Panc1 (cell line): ENCODE measurements around the gene LCOR. TPM values are rescaled to one million over a fixed set of nuclear protein-coding genes. Genes with fewer than 3 reads are reported as not detected.

Experiments used
- ATAC-seq: fragments of 200-7000 bp; cut with Tn5 transposase; 2 replicates; pipeline ENCODE4 v1.9.1; 2020; ENCODE audit warnings: mild to moderate bottlenecking, moderate library complexity
- BruUV-seq: library from RNA; stranded (reverse); fragments of 400-500 nt; replicated peaks from 2 replicates; lab custom pipeline; 2021; lab: Mats Ljungman, UMichigan
- CTCF ChIA-PET: fragments of 300-600 bp; sonication (Branson Sonifier 250); formaldehyde crosslinking; loops from one replicate; lab custom pipeline; 2022; ENCODE audit warnings: antibody characterized with exemption; lab: Charles Lee
- POLR2A ChIA-PET: fragments of 300-600 bp; sonication (Branson Sonifier 250); formaldehyde crosslinking; loops from one replicate; lab custom pipeline; 2022; ENCODE audit warnings: antibody characterized with exemption; lab: Charles Lee
- DNase-seq: peaks from one replicate; pipeline ENCODE4 v3.0.0-alpha.2; 2010; ENCODE audit warnings: low read depth, low spot score
- H3K27ac ChIP-seq: 2 replicates; pipeline ENCODE4 v1.5.1; 2011; ENCODE audit warnings: mild to moderate bottlenecking, low read length, inconsistent platforms
- H3K27me3 ChIP-seq: fragments of 200-500 bp; sonication (Bioruptor generic); 2 replicates; pipeline ENCODE4 v1.6.0; 2014; ENCODE audit warnings: low read length, inconsistent platforms; ENCODE audit not compliant: control insufficient read depth, insufficient read depth
- H3K36me3 ChIP-seq: fragments of 200-500 bp; sonication (Bioruptor generic); 2 replicates; pipeline ENCODE4 v1.5.1; 2014; ENCODE audit warnings: inconsistent platforms, mild to moderate bottlenecking, low read length, moderate library complexity; ENCODE audit not compliant: control insufficient read depth, insufficient read depth
- H3K4me1 ChIP-seq: 2 replicates; pipeline ENCODE4 v1.5.1; 2011; ENCODE audit warnings: inconsistent platforms, mild to moderate bottlenecking, low read length, moderate library complexity; ENCODE audit not compliant: control insufficient read depth, insufficient read depth
- H3K4me3 ChIP-seq, 2 experiments: 2 replicates each; pipeline ENCODE4 v1.5.1; 2011 to 2012; ENCODE audit warnings: low read depth in 2 of 2, low read length in 2 of 2, mild to moderate bottlenecking in 2 of 2, inconsistent platforms in 1 of 2, moderate library complexity in 1 of 2
- H3K9me3 ChIP-seq: fragments of 200-500 bp; sonication (Bioruptor generic); 2 replicates; pipeline ENCODE4 v1.5.1; 2014; ENCODE audit warnings: low read depth, mild to moderate bottlenecking, inconsistent platforms, low read length, moderate library complexity; ENCODE audit not compliant: control insufficient read depth, insufficient read depth
- POLR2AphosphoS5 ChIP-seq: IDR thresholded peaks from 2 replicates; pipeline ENCODE4 v1.6.1; 2012; ENCODE audit warnings: mild to moderate bottlenecking, low read depth, low read length, moderate library complexity
- SIN3A ChIP-seq: IDR thresholded peaks from 2 replicates; pipeline ENCODE4 v1.6.1; 2012; ENCODE audit warnings: low read depth, mild to moderate bottlenecking, low read length, moderate library complexity, borderline replicate concordance; ENCODE audit not compliant: insufficient read depth
- TCF7L2 ChIP-seq: IDR thresholded peaks from 2 replicates; pipeline ENCODE4 v1.6.1; 2011; ENCODE audit warnings: mild to moderate bottlenecking, low read depth, low read length, inconsistent platforms
- in situ Hi-C: cut with HindIII; loops from 2 replicates; pipeline ENCODE4 v1.10.0; 2016; ENCODE audit warnings: low sequenced_read_pairs, low pct_unique_long_range_greater_than_20kb
- intact Hi-C: fragments of 100-400 bp; cut with micrococcal nuclease; formaldehyde crosslinking; loops from one replicate; pipeline ENCODE4 v1.10.0; 2022; ENCODE audit not compliant: unreplicated experiment
- total RNA-seq: library from RNA; stranded (reverse); gene quantifications from one replicate; pipeline ENCODE4 v1.2.1, GENCODE V29; 2021; ENCODE audit not compliant: unreplicated experiment
- TF ChIP-seq, protein P1 (sequence below): fragments of 450-650 bp; IDR thresholded peaks from 2 replicates; pipeline ENCODE4 v1.5.1; 2017; ENCODE audit warnings: mild to moderate bottlenecking
- TF ChIP-seq, protein P2 (sequence below), 2 experiments: IDR thresholded peaks; 2 replicates each; pipeline ENCODE4 v1.6.1; 2011 to 2012; ENCODE audit warnings: low read depth in 2 of 2, control low read depth in 1 of 2, low read length in 1 of 2, mild to moderate bottlenecking in 1 of 2, moderate library complexity in 1 of 2; ENCODE audit not compliant: insufficient read depth in 1 of 2

LCOR gene
- total RNA-seq, 1 experiment from 2014 or later, result 58.0 TPM

DNA sequence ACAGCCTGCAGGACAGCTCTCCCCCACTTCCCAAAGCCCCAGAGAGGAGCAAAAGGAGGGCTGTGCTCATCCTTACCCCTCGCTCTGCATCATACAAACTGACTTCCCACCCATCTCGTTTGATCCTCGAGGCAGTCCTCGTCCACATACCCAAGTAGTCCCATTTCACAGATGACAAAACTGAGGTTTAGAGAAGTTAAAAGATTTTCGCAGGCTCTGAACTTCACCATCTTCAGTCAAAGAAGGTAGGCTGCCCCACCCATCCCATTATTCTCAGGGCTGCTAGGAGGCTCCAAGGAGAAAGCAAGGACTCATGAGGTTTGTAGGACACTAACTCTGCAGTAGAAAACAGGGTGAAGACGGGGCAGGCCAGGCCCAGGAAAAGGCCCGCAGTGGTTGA, 206.6 kb downstream of the LCOR start:
- no TSS peak for BruUV-seq
- intact Hi-C loops, result no loop called here
- ChIA-PET CTCF (interaction anchor here (0.5 to 2.2 kb wide), 2 partner anchors 13 to 73 kb away, joined by 8 to 9 read pairs; no protein-coding TSS in a partner anchor), POLR2A (no interaction called here)
- no peaks in the 10 kb centered on the region for H3K9me3 ChIP-seq
- H3K4me3 ChIP-seq, result no peak overlapping the region
- no peaks in the 10 kb centered on the region for H3K27me3 ChIP-seq
- no peaks in the 10 kb centered on the region for H3K36me3 ChIP-seq
- H3K27ac ChIP-seq, result no peak overlapping the region
- ATAC-seq (no peak), DNase-seq (no peak)
- H3K4me1 ChIP-seq, result 0 out of 2 replicates have a peak, but pooled peaks cover 6% of the 10 kb centered on the region
- TF ChIP-seq, protein P1, sequence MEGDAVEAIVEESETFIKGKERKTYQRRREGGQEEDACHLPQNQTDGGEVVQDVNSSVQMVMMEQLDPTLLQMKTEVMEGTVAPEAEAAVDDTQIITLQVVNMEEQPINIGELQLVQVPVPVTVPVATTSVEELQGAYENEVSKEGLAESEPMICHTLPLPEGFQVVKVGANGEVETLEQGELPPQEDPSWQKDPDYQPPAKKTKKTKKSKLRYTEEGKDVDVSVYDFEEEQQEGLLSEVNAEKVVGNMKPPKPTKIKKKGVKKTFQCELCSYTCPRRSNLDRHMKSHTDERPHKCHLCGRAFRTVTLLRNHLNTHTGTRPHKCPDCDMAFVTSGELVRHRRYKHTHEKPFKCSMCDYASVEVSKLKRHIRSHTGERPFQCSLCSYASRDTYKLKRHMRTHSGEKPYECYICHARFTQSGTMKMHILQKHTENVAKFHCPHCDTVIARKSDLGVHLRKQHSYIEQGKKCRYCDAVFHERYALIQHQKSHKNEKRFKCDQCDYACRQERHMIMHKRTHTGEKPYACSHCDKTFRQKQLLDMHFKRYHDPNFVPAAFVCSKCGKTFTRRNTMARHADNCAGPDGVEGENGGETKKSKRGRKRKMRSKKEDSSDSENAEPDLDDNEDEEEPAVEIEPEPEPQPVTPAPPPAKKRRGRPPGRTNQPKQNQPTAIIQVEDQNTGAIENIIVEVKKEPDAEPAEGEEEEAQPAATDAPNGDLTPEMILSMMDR, result no peak
- TF ChIP-seq TCF7L2 (no peak), POLR2AphosphoS5 (no peak), SIN3A (no peak)
- TF ChIP-seq, protein P2, sequence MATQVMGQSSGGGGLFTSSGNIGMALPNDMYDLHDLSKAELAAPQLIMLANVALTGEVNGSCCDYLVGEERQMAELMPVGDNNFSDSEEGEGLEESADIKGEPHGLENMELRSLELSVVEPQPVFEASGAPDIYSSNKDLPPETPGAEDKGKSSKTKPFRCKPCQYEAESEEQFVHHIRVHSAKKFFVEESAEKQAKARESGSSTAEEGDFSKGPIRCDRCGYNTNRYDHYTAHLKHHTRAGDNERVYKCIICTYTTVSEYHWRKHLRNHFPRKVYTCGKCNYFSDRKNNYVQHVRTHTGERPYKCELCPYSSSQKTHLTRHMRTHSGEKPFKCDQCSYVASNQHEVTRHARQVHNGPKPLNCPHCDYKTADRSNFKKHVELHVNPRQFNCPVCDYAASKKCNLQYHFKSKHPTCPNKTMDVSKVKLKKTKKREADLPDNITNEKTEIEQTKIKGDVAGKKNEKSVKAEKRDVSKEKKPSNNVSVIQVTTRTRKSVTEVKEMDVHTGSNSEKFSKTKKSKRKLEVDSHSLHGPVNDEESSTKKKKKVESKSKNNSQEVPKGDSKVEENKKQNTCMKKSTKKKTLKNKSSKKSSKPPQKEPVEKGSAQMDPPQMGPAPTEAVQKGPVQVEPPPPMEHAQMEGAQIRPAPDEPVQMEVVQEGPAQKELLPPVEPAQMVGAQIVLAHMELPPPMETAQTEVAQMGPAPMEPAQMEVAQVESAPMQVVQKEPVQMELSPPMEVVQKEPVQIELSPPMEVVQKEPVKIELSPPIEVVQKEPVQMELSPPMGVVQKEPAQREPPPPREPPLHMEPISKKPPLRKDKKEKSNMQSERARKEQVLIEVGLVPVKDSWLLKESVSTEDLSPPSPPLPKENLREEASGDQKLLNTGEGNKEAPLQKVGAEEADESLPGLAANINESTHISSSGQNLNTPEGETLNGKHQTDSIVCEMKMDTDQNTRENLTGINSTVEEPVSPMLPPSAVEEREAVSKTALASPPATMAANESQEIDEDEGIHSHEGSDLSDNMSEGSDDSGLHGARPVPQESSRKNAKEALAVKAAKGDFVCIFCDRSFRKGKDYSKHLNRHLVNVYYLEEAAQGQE (IDR thresholded peaks at IDR 0.05; ENCODE audit: insufficient read depth in 1 of 2, low read depth in 2 of 2, low read length in 1 of 2), result no peak
- in situ Hi-C loops, result no loop called here

DNA sequence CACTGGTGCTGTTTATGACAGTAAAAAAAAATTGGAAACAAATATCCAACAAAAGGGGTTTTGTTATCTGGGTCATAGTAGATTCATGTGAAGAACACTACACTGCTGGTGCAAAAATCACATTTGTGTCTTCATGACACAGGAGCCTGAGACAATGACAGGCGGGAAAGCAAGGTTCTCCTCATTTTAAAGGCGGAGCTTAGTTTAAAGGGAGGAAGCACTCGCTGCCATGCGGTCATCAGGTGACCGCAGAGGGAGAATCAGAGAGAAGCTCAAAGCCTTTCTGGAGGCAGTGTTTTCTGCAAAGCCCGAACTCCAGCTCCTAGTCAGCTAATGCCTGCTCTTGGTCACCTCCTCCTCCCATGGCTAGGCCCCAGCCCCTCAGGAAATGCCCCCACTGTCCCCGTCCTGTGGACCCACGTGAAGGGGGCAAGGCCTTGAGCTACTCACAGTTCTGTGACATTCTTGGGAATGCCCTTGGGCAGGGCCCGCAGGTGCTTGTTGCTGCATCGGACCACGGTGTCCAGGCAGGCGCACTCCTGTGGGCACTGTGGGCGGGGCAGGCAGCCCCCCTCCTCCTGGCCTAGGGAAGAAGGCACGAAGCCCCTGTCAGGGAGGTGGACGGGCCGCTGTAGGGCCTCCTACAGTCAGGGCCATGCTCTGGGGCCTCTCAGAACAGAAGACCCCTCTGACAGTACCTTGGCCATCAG, 207.6 kb downstream of the LCOR start:
- in situ Hi-C loops, result no loop called here

More for the DNA sequence above, 207.6 kb downstream of the LCOR start:
- TF ChIP-seq, protein P2 (IDR thresholded peaks at IDR 0.05; ENCODE audit: insufficient read depth in 1 of 2, low read depth in 2 of 2, low read length in 1 of 2), result no peak
- no peak for TF ChIP-seq SIN3A
- TF ChIP-seq, protein P1, result no peak
- no peak for TF ChIP-seq TCF7L2
- TF ChIP-seq POLR2AphosphoS5, result no peak
- no peak for DNase-seq
- H3K9me3 ChIP-seq, result no peaks in the 10 kb centered on the region
- H3K27me3 ChIP-seq, result no peaks in the 10 kb centered on the region
- 0 out of 2 replicates have a peak, but pooled peaks cover 6% of the 10 kb centered on the region for H3K4me1 ChIP-seq
- no peaks in the 10 kb centered on the region for H3K36me3 ChIP-seq
- CTCF ChIA-PET, result no interaction called here
- BruUV-seq, result no TSS peak
- no peak for ATAC-seq
- intact Hi-C loops, result no loop called here
- POLR2A ChIA-PET, result no interaction called here
- no peak overlapping the region for H3K27ac ChIP-seq
- H3K4me3 ChIP-seq, result no peak overlapping the region
